Activated T-cell treated with anti-CD3 and anti-CD28 coated beads for 48 hours (primary cell): ENCODE results near the gene XPO1.

Source experiments
- DNase-seq: peaks from one replicate; pipeline ENCODE4 v3.0.0-alpha.2; 2020; ENCODE audit warnings: low read depth

Gene XPO1

GRCh38 chr2:61434314-61434713, 103.8 kb downstream of the XPO1 start:
- DNase-seq, result no peak

GRCh38 chr2:61433606-61434005, 104.5 kb downstream of the XPO1 start:
- DNase-seq, result no peak

GRCh38 chr2:61432990-61433389, 105.2 kb downstream of the XPO1 start:
- no peak for DNase-seq

GRCh38 chr2:61431345-61431744, 106.8 kb downstream of the XPO1 start:
- no peak for DNase-seq
